ENCODE results near the gene MAPK10. TPM values are rescaled to one million over a fixed set of nuclear protein-coding genes. Genes with fewer than 3 reads are reported as not detected.

Gene MAPK10
- total and polyA plus RNA-seq, 2 of the 8 experiments (the other 6 are each of a cell fraction or from before 2014, with no cell fraction given): 2.5 to 3.1 TPM

DNA sequence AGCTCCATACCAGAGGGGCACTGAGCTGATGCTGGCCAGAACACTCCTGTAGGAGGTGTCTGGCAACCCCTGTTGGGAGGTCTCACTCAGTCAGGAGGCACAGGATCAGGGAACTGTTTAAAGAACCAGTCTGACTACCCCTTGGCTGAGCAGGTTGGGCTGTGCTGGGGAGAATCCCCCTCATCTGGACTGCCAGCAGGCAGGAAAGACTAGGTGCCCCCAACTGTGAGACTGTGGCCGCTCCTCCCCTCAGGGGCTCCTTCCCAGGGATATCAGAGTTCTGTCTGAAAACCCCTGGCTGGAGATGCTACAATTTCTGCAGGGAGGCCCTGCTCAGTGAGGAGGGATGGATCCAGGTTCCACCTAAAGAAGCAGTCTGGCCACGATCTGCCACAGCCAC is 245.3 kb downstream of the MAPK10 start:
- POLR2A ChIA-PET (ENCODE audit: partially characterized antibody): no interaction called here
- Histone ChIP-seq H4K5ac (ENCODE audit: insufficient read length, low read depth, low read length) (no peak overlapping the region), H4K8ac (ENCODE audit: extremely low read depth, insufficient read depth, low read length) (no peak overlapping the region), H2AFZ (ENCODE audit: low read length) (no peak overlapping the region), H4K91ac (replicated peaks; ENCODE audit: insufficient read length, low read length) (no peak overlapping the region), H2BK5ac (ENCODE audit: low read depth, low read length) (no peak overlapping the region; the same call in 1 of the 2 replicates), H2BK12ac (ENCODE audit: low read depth, low read length) (no peak overlapping the region), H3K9me3 (ENCODE audit: insufficient read depth in 2 of 2, low read depth in 1 of 2, low read length in 1 of 2) (no peaks in the 10 kb centered on the region), H2BK20ac (ENCODE audit: low read length) (no peak overlapping the region), H3K18ac (ENCODE audit: extremely low read depth, low read length) (no peak overlapping the region), H3K14ac (ENCODE audit: insufficient read length) (no peak overlapping the region), H4K20me1 (replicated peaks in 1 of 2; ENCODE audit: control insufficient read depth in 1 of 2, insufficient read depth in 2 of 2, low read length in 2 of 2) (no peaks in the 10 kb centered on the region), H3K23me2 (ENCODE audit: low read depth, low read length) (no peaks in the 10 kb centered on the region), H2AK5ac (ENCODE audit: low read depth, low read length) (no peak overlapping the region), H2BK15ac (ENCODE audit: low read length) (no peak overlapping the region), H3K27me3 (replicated peaks in 1 of 4; ENCODE audit: control insufficient read depth in 3 of 4, extremely low read depth in 1 of 4, insufficient read depth in 3 of 4, low read length in 3 of 4) (no peaks in the 10 kb centered on the region), H3K9ac (replicated peaks in 1 of 4; ENCODE audit: extremely low read depth in 1 of 4, low read depth in 3 of 4, low read length in 3 of 4) (no peak overlapping the region), H3K4me3 (ENCODE audit: extremely low read depth in 1 of 4, insufficient read depth in 2 of 4, low read depth in 3 of 4, low read length in 4 of 4) (no peak overlapping the region), H3K79me1 (ENCODE audit: low read depth, low read length) (no peaks in the 10 kb centered on the region), H2BK120ac (replicated peaks; ENCODE audit: low read depth, low read length) (no peak overlapping the region), H3K4me2 (ENCODE audit: insufficient read depth in 1 of 2, low read depth in 2 of 2, low read length in 2 of 2) (no peak overlapping the region), H3K4me1 (replicated peaks in 1 of 4; ENCODE audit: control insufficient read depth in 3 of 4, insufficient read depth in 4 of 4, low read length in 3 of 4) (no peaks in the 10 kb centered on the region), H3K79me2 (ENCODE audit: control insufficient read depth in 1 of 2, insufficient read depth in 2 of 2, low read length in 2 of 2) (no peaks in the 10 kb centered on the region), H3K23ac (ENCODE audit: insufficient read length) (no peak overlapping the region), H3K4ac (replicated peaks; ENCODE audit: insufficient read length, low read depth, low read length) (no peak overlapping the region), H3K56ac (replicated peaks; ENCODE audit: insufficient read length, low read depth, low read length) (no peak overlapping the region), H3K27ac (ENCODE audit: low read depth, low read length) (no peak overlapping the region), H3K36me3 (ENCODE audit: control insufficient read depth in 2 of 4, insufficient read depth in 4 of 4, low read length in 3 of 4) (no peaks in the 10 kb centered on the region)
- DNase-seq (ENCODE audit: low read depth in 1 of 2, low spot score in 2 of 2) (no peak), FAIRE-seq (no peak)
- CTCF ChIA-PET (ENCODE audit: partially characterized antibody): no interaction called here
- WGBS, 2 experiments (ENCODE audit: extremely low coverage in 1 of 2, insufficient coverage in 1 of 2, insufficient read length in 1 of 2, insufficient replicate concordance in 2 of 2, low coverage in 1 of 2, low lambda C conversion rate in 2 of 2, missing lambda C conversion rate in 1 of 2): 85% methylated on average over 2 of the region's 2 CpGs; no CpG with 5 or more reads in 1 of the 2 experiments
- TF ChIP-seq, protein P1, sequence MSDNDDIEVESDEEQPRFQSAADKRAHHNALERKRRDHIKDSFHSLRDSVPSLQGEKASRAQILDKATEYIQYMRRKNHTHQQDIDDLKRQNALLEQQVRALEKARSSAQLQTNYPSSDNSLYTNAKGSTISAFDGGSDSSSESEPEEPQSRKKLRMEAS (IDR thresholded peaks at IDR 0.05): no peak
- TF ChIP-seq, protein P2, sequence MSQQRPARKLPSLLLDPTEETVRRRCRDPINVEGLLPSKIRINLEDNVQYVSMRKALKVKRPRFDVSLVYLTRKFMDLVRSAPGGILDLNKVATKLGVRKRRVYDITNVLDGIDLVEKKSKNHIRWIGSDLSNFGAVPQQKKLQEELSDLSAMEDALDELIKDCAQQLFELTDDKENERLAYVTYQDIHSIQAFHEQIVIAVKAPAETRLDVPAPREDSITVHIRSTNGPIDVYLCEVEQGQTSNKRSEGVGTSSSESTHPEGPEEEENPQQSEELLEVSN (IDR thresholded peaks at IDR 0.05): no peak
- no peak for TF ChIP-seq EGR1 (IDR thresholded peaks at IDR 0.05; ENCODE audit: borderline replicate concordance, low read depth, low read length)
- no peak for TF ChIP-seq CHD2 (IDR thresholded peaks at IDR 0.05; ENCODE audit: low read length)
- TF ChIP-seq TAF1 (IDR thresholded peaks at IDR 0.05; ENCODE audit: low read depth, low read length): no peak
- TF ChIP-seq HDAC6 (IDR thresholded peaks at IDR 0.05; ENCODE audit: low read depth, low read length): no peak
- no peak for TF ChIP-seq SAP30 (IDR thresholded peaks at IDR 0.05; ENCODE audit: insufficient read depth, insufficient replicate concordance, low read length)
- TF ChIP-seq SP1 (IDR thresholded peaks at IDR 0.05; ENCODE audit: low read depth, low read length): no peak
- TF ChIP-seq PHF8 (conservative IDR thresholded peaks at IDR 0.05; ENCODE audit: low read depth, low read length): no peak
- no peak for TF ChIP-seq SIX5 (IDR thresholded peaks at IDR 0.05; ENCODE audit: low read depth, low read length)
- TF ChIP-seq SIN3A (conservative IDR thresholded peaks at IDR 0.05 in 1 of 2, IDR thresholded peaks at IDR 0.05 in 1 of 2; ENCODE audit: low read depth in 1 of 2, low read length in 2 of 2): no peak
- TF ChIP-seq RAD21 (IDR thresholded peaks at IDR 0.05 in 1 of 2, conservative IDR thresholded peaks at IDR 0.05 in 1 of 2; ENCODE audit: low read depth in 2 of 2, low read length in 2 of 2): no peak
